MCF 10A (cell line): Measurements from ENCODE around the gene ARHGEF17. TPM values are rescaled to one million over a fixed set of nuclear protein-coding genes. Genes with fewer than 3 reads are reported as not detected.

Experiments
- BruUV-seq: library from RNA; stranded (reverse); fragments of 400-500 nt; replicated peaks from 2 replicates; lab custom pipeline; 2021; lab: Mats Ljungman, UMichigan
- CTCF ChIA-PET: fragments of 300-600 bp; sonication (Branson Sonifier 250); formaldehyde crosslinking; extraction: SDS; loops from one replicate; lab custom pipeline; 2021; ENCODE audit warnings: antibody characterized with exemption, inconsistent platforms; lab: Yijun Ruan, JAX
- POLR2A ChIA-PET: fragments of 300-600, 350-650 bp; sonication (Branson Sonifier 250); formaldehyde crosslinking; extraction: SDS; loops from one replicate; lab custom pipeline; 2020; ENCODE audit warnings: antibody characterized with exemption, inconsistent platforms; lab: Yijun Ruan, JAX
- DNase-seq: peaks from one replicate; pipeline ENCODE4 v3.0.0-alpha.2; 2018; ENCODE audit not compliant: unreplicated experiment
- H3K27ac Mint-ChIP-seq: one replicate; pipeline ENCODE4 v1.8.0; 2022; ENCODE audit warnings: mild to moderate bottlenecking, low read depth, mixed read lengths; ENCODE audit not compliant: unreplicated experiment
- H3K27me3 Mint-ChIP-seq: one replicate; pipeline ENCODE4 v1.8.0; 2022; ENCODE audit warnings: mixed read lengths; ENCODE audit not compliant: insufficient read depth, unreplicated experiment
- H3K36me3 Mint-ChIP-seq: one replicate; pipeline ENCODE4 v1.8.0; 2022; ENCODE audit warnings: mild to moderate bottlenecking, moderate library complexity, mixed read lengths; ENCODE audit not compliant: insufficient read depth, unreplicated experiment
- H3K4me1 Mint-ChIP-seq: one replicate; pipeline ENCODE4 v1.8.0; 2022; ENCODE audit warnings: mixed read lengths; ENCODE audit not compliant: insufficient read depth, unreplicated experiment
- H3K4me3 Mint-ChIP-seq: one replicate; pipeline ENCODE4 v1.8.0; 2022; ENCODE audit warnings: mild to moderate bottlenecking, moderate library complexity, mixed read lengths; ENCODE audit not compliant: unreplicated experiment
- H3K9me3 Mint-ChIP-seq: one replicate; pipeline ENCODE4 v1.8.0; 2022; ENCODE audit warnings: mixed read lengths; ENCODE audit not compliant: unreplicated experiment
- CTCF ChIP-seq: fragments of 200-600 bp; IDR thresholded peaks from one replicate; pipeline ENCODE4 v1.8.0; 2022; ENCODE audit warnings: antibody characterized with exemption, mild to moderate bottlenecking; ENCODE audit not compliant: unreplicated experiment
- intact Hi-C: fragments of 100-400 bp; cut with micrococcal nuclease; formaldehyde crosslinking; loops from 2 replicates; pipeline ENCODE4 v1.14.1; 2022
- total RNA-seq: library from RNA; stranded (reverse); gene quantifications from 2 replicates; pipeline ENCODE4 v1.2.3, GENCODE V29; 2022

ARHGEF17 gene
- total RNA-seq, 1 experiment from 2014 or later, result 27.6 TPM

GRCh38 chr11:73350908-73351636 lies 43.0 kb downstream of the ARHGEF17 start:
- POLR2A ChIA-PET, result interaction anchor here (0.7 to 1.2 kb wide), 9 partner anchors 26 to 310 kb away, joined by 3 to 6 read pairs (median 4); no protein-coding TSS in a partner anchor
- Mint-ChIP-seq H3K4me1 (no peaks in the 10 kb centered on the region), H3K27ac (no peak overlapping the region), H3K9me3 (no peaks in the 10 kb centered on the region), H3K4me3 (no peak overlapping the region), H3K36me3 (peaks cover 37% of the 10 kb centered on the region), H3K27me3 (no peaks in the 10 kb centered on the region)
- BruUV-seq, result no TSS peak
- peak; percentile 89 for TF ChIP-seq CTCF
- CTCF ChIA-PET, result interaction anchor here (0.5 to 6.2 kb wide), 60 partner anchors 10 to 1043 kb away, joined by 3 to 62 read pairs (median 5); no protein-coding TSS in a partner anchor
- DNase-seq, result peak; percentile 72
- intact Hi-C loops, result loop anchor here (1.0 kb wide), 2 partner anchors 42 to 310 kb away; no protein-coding TSS in a partner anchor

- Mint-ChIP-seq H3K27me3 (no peaks in the 10 kb centered on the region), H3K4me3 (no peak overlapping the region), H3K4me1 (no peaks in the 10 kb centered on the region), H3K27ac (no peak overlapping the region), H3K36me3 (peaks cover 34% of the 10 kb centered on the region), H3K9me3 (no peaks in the 10 kb centered on the region)
- DNase-seq, result no peak
- ChIA-PET POLR2A (interaction anchor here (0.8 kb wide), 1 partner anchor 20 kb away, joined by 3 read pairs; no protein-coding TSS in a partner anchor), CTCF (interaction anchor here (2.3 to 5.2 kb wide), 2 partner anchors 9 to 40 kb away, joined by 16 to 53 read pairs; no protein-coding TSS in a partner anchor)
- no TSS peak for BruUV-seq
- TF ChIP-seq CTCF, result no peak
- intact Hi-C loops, result no loop called here
Observed at GRCh38 chr11:73353422-73353821, 45.3 kb downstream of the ARHGEF17 start.

- intact Hi-C loops, result no loop called here
- CTCF ChIA-PET, result interaction anchor here (0.6 to 1.0 kb wide), 2 partner anchors 66 to 263 kb away, joined by 3 to 4 read pairs; no protein-coding TSS in a partner anchor
- no peaks in the 10 kb centered on the region for H3K4me1 Mint-ChIP-seq
- no peak for TF ChIP-seq CTCF
- no peaks in the 10 kb centered on the region for H3K27me3 Mint-ChIP-seq
- no peak overlapping the region for H3K4me3 Mint-ChIP-seq
- H3K9me3 Mint-ChIP-seq, result no peaks in the 10 kb centered on the region
- POLR2A ChIA-PET, result interaction anchor here (1.0 to 1.1 kb wide), 2 partner anchors 38 to 42 kb away, joined by 3 read pairs; no protein-coding TSS in a partner anchor
- peaks cover 38% of the 10 kb centered on the region for H3K36me3 Mint-ChIP-seq
- no TSS peak for BruUV-seq
- no peak overlapping the region for H3K27ac Mint-ChIP-seq
- DNase-seq, result no peak
Observed at GRCh38 chr11:73355109-73355508, 47.0 kb downstream of the ARHGEF17 start.
